ENCODE data around the gene JAGN1. TPM values are rescaled to one million over a fixed set of nuclear protein-coding genes. Genes with fewer than 3 reads are reported as not detected.

Gene JAGN1
- total and polyA plus RNA-seq, 7 experiments from 2014 or later, result 16.0 to 54.5 (median 29.1) TPM

- Mint-ChIP-seq H3K27me3 (peaks cover 4 to 18% (median 7%) of the 10 kb centered on the region in 5 donors), H3K27ac (no peak overlapping the region), H3K4me3 (no peak overlapping the region), H3K36me3 (no peaks in the 10 kb centered on the region), H3K9me3 (no peaks in the 10 kb centered on the region), H3K4me1 (peaks cover 0 to 22% (median 0%) of the 10 kb centered on the region in 7 donors)
- ATAC-seq (no peak), DNase-seq (no peak)
- no peaks in the 10 kb centered on the region for H3K36me3 ChIP-seq (ENCODE audit: control insufficient read depth in 2 of 3, insufficient read depth in 3 of 3, low read length in 3 of 3)
- ChIA-PET CTCF (no interaction called here), POLR2A (no interaction called here)
- H3K9me3 ChIP-seq (ENCODE audit: control insufficient read depth in 2 of 3, low read length in 3 of 3), result no peaks in the 10 kb centered on the region
- H3K4me1 ChIP-seq (ENCODE audit: control insufficient read depth in 2 of 2, insufficient read depth in 2 of 2, low read length in 2 of 2), result peaks cover 0 to 3% of the 10 kb centered on the region in 2 donors
- intact Hi-C loops (cut with micrococcal nuclease), result no loop called here
- H3K4me3 ChIP-seq (ENCODE audit: low read length), result no peak overlapping the region
- no peak overlapping the region for H3K27ac ChIP-seq (ENCODE audit: low read depth, low read length)
- H3K27me3 ChIP-seq (ENCODE audit: control insufficient read depth in 2 of 2, insufficient read depth in 2 of 2, low read length in 2 of 2), result no peaks in the 10 kb centered on the region
Measured at GRCh38 chr3:9859530-9860025, 30.8 kb upstream of the JAGN1 start.

GRCh38 chr3:9861201-9861600 is 29.2 kb upstream of the JAGN1 start:
- ChIA-PET POLR2A (no interaction called here), CTCF (no interaction called here)
- Histone ChIP-seq H3K4me1 (ENCODE audit: control insufficient read depth in 2 of 2, insufficient read depth in 2 of 2, low read length in 2 of 2) (peaks cover 0 to 3% of the 10 kb centered on the region in 2 donors), H3K36me3 (ENCODE audit: control insufficient read depth in 2 of 3, insufficient read depth in 3 of 3, low read length in 3 of 3) (no peaks in the 10 kb centered on the region), H3K27me3 (ENCODE audit: control insufficient read depth in 2 of 2, insufficient read depth in 2 of 2, low read length in 2 of 2) (no peaks in the 10 kb centered on the region), H3K9me3 (ENCODE audit: control insufficient read depth in 2 of 3, low read length in 3 of 3) (no peaks in the 10 kb centered on the region), H3K27ac (ENCODE audit: low read depth, low read length) (no peak overlapping the region), H3K4me3 (ENCODE audit: low read length) (no peak overlapping the region)
- ATAC-seq, result no peak
- Mint-ChIP-seq H3K4me1 (peaks cover 0 to 19% (median 0%) of the 10 kb centered on the region in 7 donors), H3K9me3 (no peaks in the 10 kb centered on the region), H3K36me3 (no peaks in the 10 kb centered on the region), H3K4me3 (no peak overlapping the region), H3K27ac (no peak overlapping the region), H3K27me3 (peaks cover 4 to 16% (median 7%) of the 10 kb centered on the region in 5 donors)
- intact Hi-C loops (cut with micrococcal nuclease), result no loop called here
- no peak for DNase-seq

DNA sequence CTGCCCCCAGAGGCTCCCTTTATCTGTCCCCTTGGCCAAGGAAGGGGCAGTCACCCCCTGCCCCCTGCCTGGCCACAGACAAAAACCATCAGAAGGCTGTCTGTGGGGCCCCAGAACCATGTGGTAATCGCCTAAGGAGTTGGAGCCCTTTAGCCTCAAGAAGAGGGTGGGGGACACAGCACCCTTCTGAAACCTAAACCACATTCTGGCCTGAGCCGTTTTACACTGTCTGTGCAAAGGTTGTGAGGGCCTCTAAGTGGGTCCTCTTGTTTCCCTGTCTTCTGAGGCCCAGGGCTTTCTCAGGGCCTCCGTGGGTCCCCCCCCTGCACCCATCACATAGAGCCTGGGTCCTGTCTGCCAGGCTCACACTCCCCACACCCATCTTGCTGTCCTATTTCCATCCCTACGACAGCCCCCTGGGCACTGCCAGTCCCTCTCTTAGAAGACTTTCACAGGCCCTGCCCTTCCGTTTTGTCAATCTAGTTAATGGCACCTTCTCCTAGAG is 28.7 kb upstream of the JAGN1 start:
- ATAC-seq (peak; percentile 24), DNase-seq (no peak)
- Mint-ChIP-seq H3K36me3 (no peaks in the 10 kb centered on the region), H3K9me3 (no peaks in the 10 kb centered on the region), H3K27ac (peak overlapping the region in 1 of 9 donors; percentile 28), H3K4me3 (peak overlapping the region in 3 of 10 donors; percentile 10 to 67 (median 48)), H3K4me1 (peaks cover 0 to 19% (median 0%) of the 10 kb centered on the region in 7 donors), H3K27me3 (peaks cover 4 to 16% (median 7%) of the 10 kb centered on the region in 5 donors)
- no peaks in the 10 kb centered on the region for H3K9me3 ChIP-seq (ENCODE audit: control insufficient read depth in 2 of 3, low read length in 3 of 3)
- ChIA-PET POLR2A (no interaction called here), CTCF (no interaction called here)
- no peak overlapping the region for H3K4me3 ChIP-seq (ENCODE audit: low read length)
- no peak overlapping the region for H3K27ac ChIP-seq (ENCODE audit: low read depth, low read length)
- no peaks in the 10 kb centered on the region for H3K27me3 ChIP-seq (ENCODE audit: control insufficient read depth in 2 of 2, insufficient read depth in 2 of 2, low read length in 2 of 2)
- intact Hi-C loops (cut with micrococcal nuclease), result no loop called here
- H3K36me3 ChIP-seq (ENCODE audit: control insufficient read depth in 2 of 3, insufficient read depth in 3 of 3, low read length in 3 of 3), result no peaks in the 10 kb centered on the region
- H3K4me1 ChIP-seq (ENCODE audit: control insufficient read depth in 2 of 2, insufficient read depth in 2 of 2, low read length in 2 of 2), result peaks cover 0 to 3% of the 10 kb centered on the region in 2 donors

- ATAC-seq (peak; percentile 83), DNase-seq (peak in 3 of 9 donors; percentile 15 to 51 (median 32))
- peaks cover 0 to 19% (median 0%) of the 10 kb centered on the region in 7 donors for H3K4me1 Mint-ChIP-seq
- ChIA-PET CTCF (no interaction called here), POLR2A (no interaction called here)
- intact Hi-C loops (cut with micrococcal nuclease), result no loop called here
- no peaks in the 10 kb centered on the region for H3K36me3 ChIP-seq (ENCODE audit: control insufficient read depth in 2 of 3, insufficient read depth in 3 of 3, low read length in 3 of 3)
- H3K4me1 ChIP-seq (ENCODE audit: control insufficient read depth in 2 of 2, insufficient read depth in 2 of 2, low read length in 2 of 2), result peaks cover 0 to 3% of the 10 kb centered on the region in 2 donors
- peak overlapping the region in 1 of 9 donors; percentile 28 for H3K27ac Mint-ChIP-seq
- no peaks in the 10 kb centered on the region for H3K27me3 ChIP-seq (ENCODE audit: control insufficient read depth in 2 of 2, insufficient read depth in 2 of 2, low read length in 2 of 2)
- peak overlapping the region in 5 of 10 donors; percentile 10 to 67 (median 52) for H3K4me3 Mint-ChIP-seq
- H3K9me3 ChIP-seq (ENCODE audit: control insufficient read depth in 2 of 3, low read length in 3 of 3), result no peaks in the 10 kb centered on the region
- H3K36me3 Mint-ChIP-seq, result no peaks in the 10 kb centered on the region
- peaks cover 4 to 16% (median 7%) of the 10 kb centered on the region in 5 donors for H3K27me3 Mint-ChIP-seq
- H3K9me3 Mint-ChIP-seq, result no peaks in the 10 kb centered on the region
- no peak overlapping the region for H3K27ac ChIP-seq (ENCODE audit: low read depth, low read length)
- no peak overlapping the region for H3K4me3 ChIP-seq (ENCODE audit: low read length)
Measured at GRCh38 chr3:9862391-9863057, 27.9 kb upstream of the JAGN1 start.

DNA sequence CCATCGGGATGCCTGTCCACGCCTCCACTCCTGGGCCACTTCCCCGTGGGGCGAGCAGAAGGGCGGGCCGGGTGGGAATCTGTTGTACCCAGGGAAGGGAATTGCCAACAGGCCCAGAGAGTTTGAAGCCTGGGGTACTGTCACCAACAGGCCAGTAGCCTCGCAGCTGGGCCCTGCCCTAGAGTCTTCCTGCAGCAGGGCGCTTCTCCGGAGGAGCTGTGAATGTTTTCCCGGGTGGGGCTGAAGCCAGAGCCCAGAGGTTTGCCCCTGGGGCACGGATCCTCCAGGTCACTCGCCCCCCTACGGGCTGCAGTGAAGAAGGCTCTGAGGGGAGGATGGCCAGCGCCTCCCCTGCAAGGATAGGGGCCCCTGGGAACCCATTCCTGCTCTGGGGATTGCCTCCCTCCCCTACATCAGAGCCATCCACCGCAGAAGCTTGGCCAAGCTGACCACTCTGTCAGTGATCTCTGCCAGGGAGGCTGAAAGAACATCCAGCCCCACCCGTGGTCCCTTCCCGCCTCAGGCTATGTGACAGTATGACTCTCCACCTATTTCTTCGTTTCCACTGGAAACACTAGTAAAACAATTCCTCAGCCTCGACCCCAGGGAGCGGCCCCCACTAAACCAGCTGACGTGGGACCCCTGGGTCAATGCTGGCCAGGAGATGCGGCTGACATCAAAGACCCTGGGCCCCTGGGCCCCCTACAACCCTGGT is 27.2 kb upstream of the JAGN1 start:
- intact Hi-C loops (cut with micrococcal nuclease), result no loop called here
- H3K36me3 ChIP-seq (ENCODE audit: control insufficient read depth in 2 of 3, insufficient read depth in 3 of 3, low read length in 3 of 3), result no peaks in the 10 kb centered on the region
- H3K27me3 Mint-ChIP-seq, result peaks cover 4 to 16% (median 7%) of the 10 kb centered on the region in 5 donors
- H3K9me3 Mint-ChIP-seq, result no peaks in the 10 kb centered on the region
- no peak for ATAC-seq
- no peak overlapping the region for H3K27ac Mint-ChIP-seq
- ChIA-PET POLR2A (interaction anchor here (0.5 kb wide), 1 partner anchor 87 kb away, joined by 4 read pairs; no protein-coding TSS in a partner anchor), CTCF (no interaction called here)
- H3K27me3 ChIP-seq (ENCODE audit: control insufficient read depth in 2 of 2, insufficient read depth in 2 of 2, low read length in 2 of 2), result no peaks in the 10 kb centered on the region
- no peak overlapping the region for H3K4me3 ChIP-seq (ENCODE audit: low read length)
- no peak overlapping the region for H3K27ac ChIP-seq (ENCODE audit: low read depth, low read length)
- no peaks in the 10 kb centered on the region for H3K36me3 Mint-ChIP-seq
- no peak for DNase-seq
- peak overlapping the region in 1 of 10 donors; percentile 7 for H3K4me3 Mint-ChIP-seq
- H3K9me3 ChIP-seq (ENCODE audit: control insufficient read depth in 2 of 3, low read length in 3 of 3), result no peaks in the 10 kb centered on the region
- H3K4me1 Mint-ChIP-seq, result peaks cover 0 to 19% (median 0%) of the 10 kb centered on the region in 7 donors
- peaks cover 0 to 3% of the 10 kb centered on the region in 2 donors for H3K4me1 ChIP-seq (ENCODE audit: control insufficient read depth in 2 of 2, insufficient read depth in 2 of 2, low read length in 2 of 2)

GRCh38 chr3:9864200-9864927 is 26.0 kb upstream of the JAGN1 start:
- POLR2A ChIA-PET, result no interaction called here

More at GRCh38 chr3:9864200-9864927, 26.0 kb upstream of the JAGN1 start:
- Mint-ChIP-seq H3K36me3 (no peaks in the 10 kb centered on the region), H3K9me3 (no peaks in the 10 kb centered on the region), H3K27ac (no peak overlapping the region), H3K4me1 (peaks cover 0 to 11% (median 0%) of the 10 kb centered on the region in 7 donors), H3K4me3 (no peak overlapping the region), H3K27me3 (peaks cover 4 to 16% (median 7%) of the 10 kb centered on the region in 5 donors)
- Histone ChIP-seq H3K4me3 (ENCODE audit: low read length) (no peak overlapping the region), H3K36me3 (ENCODE audit: control insufficient read depth in 2 of 3, insufficient read depth in 3 of 3, low read length in 3 of 3) (no peaks in the 10 kb centered on the region), H3K9me3 (ENCODE audit: control insufficient read depth in 2 of 3, low read length in 3 of 3) (no peaks in the 10 kb centered on the region), H3K27me3 (ENCODE audit: control insufficient read depth in 2 of 2, insufficient read depth in 2 of 2, low read length in 2 of 2) (no peaks in the 10 kb centered on the region), H3K4me1 (ENCODE audit: control insufficient read depth in 2 of 2, insufficient read depth in 2 of 2, low read length in 2 of 2) (peaks cover 0 to 3% of the 10 kb centered on the region in 2 donors), H3K27ac (ENCODE audit: low read depth, low read length) (no peak overlapping the region)
- intact Hi-C loops (cut with micrococcal nuclease), result no loop called here
- DNase-seq (no peak), ATAC-seq (no peak)
- CTCF ChIA-PET, result no interaction called here
